ENCODE results near the gene KRTAP9-4. TPM values are rescaled to one million over a fixed set of nuclear protein-coding genes. Genes with fewer than 3 reads are reported as not detected.

The KRTAP9-4 gene
- total and polyA plus RNA-seq, 2 donors (not counting 3 experiments of a cell fraction or from before 2014, with no cell fraction given): not detected

- H3K4me3 ChIP-seq (replicated peaks in 1 of 3; ENCODE audit: insufficient read depth in 1 of 3, low read depth in 1 of 3, low read length in 3 of 3): no peak overlapping the region
- H3K4me1 ChIP-seq (ENCODE audit: control insufficient read depth, extremely low read depth, insufficient read depth, low read length): no peaks in the 10 kb centered on the region
- intact Hi-C loops (cut with micrococcal nuclease): no loop called here
- no peak for TF ChIP-seq POLR2AphosphoS5 (IDR thresholded peaks at IDR 0.05; ENCODE audit: insufficient read depth, low read depth, low read length)
- TF ChIP-seq CTCF (IDR thresholded peaks at IDR 0.05; ENCODE audit: extremely low read depth in 1 of 2, insufficient read depth in 1 of 2, low read depth in 1 of 2, low read length in 2 of 2): no peak
- no peak for TF ChIP-seq MAX (IDR thresholded peaks at IDR 0.05; ENCODE audit: insufficient read depth, insufficient read length)
- TF ChIP-seq POLR2A (IDR thresholded peaks at IDR 0.05; ENCODE audit: low read depth, low read length): no peak
- no peak for TF ChIP-seq MYC (IDR thresholded peaks at IDR 0.05; ENCODE audit: low read depth, low read length)
- POLR2A ChIA-PET: no interaction called here
- no peaks in the 10 kb centered on the region for H3K9me1 ChIP-seq (replicated peaks; ENCODE audit: control insufficient read depth, extremely low read depth, insufficient read depth, low read length)
- H3K36me3 ChIP-seq (ENCODE audit: control insufficient read depth in 2 of 2, extremely low read depth in 1 of 2, insufficient read depth in 2 of 2, low read length in 2 of 2): no peaks in the 10 kb centered on the region
- no peaks in the 10 kb centered on the region for H3K9me3 ChIP-seq (replicated peaks; ENCODE audit: control insufficient read depth, insufficient read depth, low read length)
- dilution Hi-C loops (cut with MboI; ENCODE audit: extremely low pct_ligation_motif_present, low sequenced_read_pairs): no loop called here
- CTCF ChIA-PET: no interaction called here
- H4K20me1 ChIP-seq (replicated peaks; ENCODE audit: control insufficient read depth, extremely low read depth, insufficient read depth, low read length): no peaks in the 10 kb centered on the region
- no peak overlapping the region for H3K27ac ChIP-seq (ENCODE audit: insufficient read depth, low read depth, low read length)
- no peak overlapping the region for H2AFZ ChIP-seq (ENCODE audit: low read depth, low read length)
- H3K4me2 ChIP-seq (ENCODE audit: insufficient read depth, low read length): no peak overlapping the region
- H3K27me3 ChIP-seq (ENCODE audit: control insufficient read depth in 2 of 2, insufficient read depth in 2 of 2, low read length in 2 of 2): no peaks in the 10 kb centered on the region
- no peaks in the 10 kb centered on the region for H3K79me2 ChIP-seq (ENCODE audit: control insufficient read depth, insufficient read depth, low read length)
- no TSS peak for BruUV-seq (replicated peaks)
- H3K9ac ChIP-seq (replicated peaks; ENCODE audit: extremely low read depth, insufficient read depth, low read length): no peak overlapping the region
- DNase-seq (ENCODE audit: low read depth, low spot score) (no peak), FAIRE-seq (no peak)
Measured at GRCh38 chr17:41230094-41230493, 19.4 kb upstream of the KRTAP9-4 start.

DNA sequence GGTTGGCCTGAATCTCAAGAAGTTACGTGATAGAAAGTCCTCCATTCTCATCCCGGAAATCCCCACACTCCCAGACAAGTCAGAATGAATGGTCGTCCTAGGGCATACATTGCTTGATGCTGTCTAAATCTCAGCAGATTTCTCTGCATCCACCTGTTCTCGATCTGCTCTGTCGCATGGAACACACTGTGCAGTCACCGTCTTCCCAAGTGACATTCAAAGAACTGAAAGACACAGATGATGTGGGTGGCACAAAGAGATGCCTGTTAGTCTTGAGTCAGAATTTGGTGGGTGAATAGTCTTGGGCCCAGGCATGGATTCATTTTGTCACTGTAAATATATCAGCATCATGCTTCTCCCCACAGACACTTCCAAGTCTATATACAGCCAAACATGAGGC is 17.8 kb upstream of the KRTAP9-4 start:
- Histone ChIP-seq H3K79me2 (ENCODE audit: control insufficient read depth, insufficient read depth, low read length) (no peaks in the 10 kb centered on the region), H3K9ac (replicated peaks; ENCODE audit: extremely low read depth, insufficient read depth, low read length) (no peak overlapping the region), H2AFZ (ENCODE audit: low read depth, low read length) (no peak overlapping the region), H3K36me3 (ENCODE audit: control insufficient read depth in 2 of 2, extremely low read depth in 1 of 2, insufficient read depth in 2 of 2, low read length in 2 of 2) (no peaks in the 10 kb centered on the region), H3K4me1 (ENCODE audit: control insufficient read depth, extremely low read depth, insufficient read depth, low read length) (no peaks in the 10 kb centered on the region), H3K27me3 (ENCODE audit: control insufficient read depth in 2 of 2, insufficient read depth in 2 of 2, low read length in 2 of 2) (no peaks in the 10 kb centered on the region), H3K27ac (ENCODE audit: insufficient read depth, low read depth, low read length) (no peak overlapping the region), H4K20me1 (replicated peaks; ENCODE audit: control insufficient read depth, extremely low read depth, insufficient read depth, low read length) (no peaks in the 10 kb centered on the region), H3K9me3 (replicated peaks; ENCODE audit: control insufficient read depth, insufficient read depth, low read length) (no peaks in the 10 kb centered on the region), H3K9me1 (replicated peaks; ENCODE audit: control insufficient read depth, extremely low read depth, insufficient read depth, low read length) (no peaks in the 10 kb centered on the region), H3K4me2 (ENCODE audit: insufficient read depth, low read length) (no peak overlapping the region), H3K4me3 (replicated peaks in 1 of 3; ENCODE audit: insufficient read depth in 1 of 3, low read depth in 1 of 3, low read length in 3 of 3) (no peak overlapping the region)
- ChIA-PET CTCF (interaction anchor here (0.9 kb wide), 1 partner anchor 322 kb away, joined by 3 read pairs; no protein-coding TSS in a partner anchor), POLR2A (no interaction called here)
- intact Hi-C loops (cut with micrococcal nuclease): no loop called here
- dilution Hi-C loops (cut with MboI; ENCODE audit: extremely low pct_ligation_motif_present, low sequenced_read_pairs): no loop called here
- no TSS peak for BruUV-seq (replicated peaks)
- FAIRE-seq (no peak), DNase-seq (ENCODE audit: low read depth, low spot score) (no peak)
- TF ChIP-seq FOS (IDR thresholded peaks at IDR 0.05; ENCODE audit: borderline replicate concordance, insufficient read depth, low read length) (no peak), POLR2A (IDR thresholded peaks at IDR 0.05; ENCODE audit: low read depth, low read length) (no peak), EZH2 (IDR thresholded peaks at IDR 0.05; ENCODE audit: borderline replicate concordance, low read depth, low read length, severe bottlenecking) (no peak), MAX (IDR thresholded peaks at IDR 0.05; ENCODE audit: insufficient read depth, insufficient read length) (no peak), GATA2 (IDR thresholded peaks at IDR 0.05; ENCODE audit: insufficient read depth, insufficient read length, low read depth, low read length) (no peak), JUN (IDR thresholded peaks at IDR 0.05; ENCODE audit: borderline replicate concordance, insufficient read depth, insufficient read length, low read depth) (no peak), POLR2AphosphoS5 (IDR thresholded peaks at IDR 0.05; ENCODE audit: insufficient read depth, low read depth, low read length) (no peak), CTCF (IDR thresholded peaks at IDR 0.05; ENCODE audit: extremely low read depth in 1 of 2, insufficient read depth in 1 of 2, low read depth in 1 of 2, low read length in 2 of 2) (no peak), MYC (IDR thresholded peaks at IDR 0.05; ENCODE audit: low read depth, low read length) (no peak)
